Activated CD8-positive, alpha-beta memory T cell treated with anti-CD3 and anti-CD28 coated beads, Interleukin-2, amount 10 ng/mL, durations not matched to agents 7 days and 5 days (primary cell): ENCODE results near the gene DHRS12. TPM values are rescaled to one million over a fixed set of nuclear protein-coding genes. Genes with fewer than 3 reads are reported as not detected.

ENCODE experiments used
- ATAC-seq: fragments of 150-1000 bp; cut with Tn5 transposase; one replicate; pipeline ENCODE4 v1.10.0; 2021; ENCODE audit warnings: moderate library complexity
- CTCF ChIA-PET: fragments of 350-600 bp; sonication (Branson Sonifier 250); formaldehyde crosslinking; loops from one replicate; lab custom pipeline; 2021; ENCODE audit warnings: antibody characterized with exemption; lab: Charles Lee
- DNase-seq: peaks from one replicate; pipeline ENCODE4 v3.0.0-alpha.2; 2020
- H3K27ac Mint-ChIP-seq: one replicate; pipeline ENCODE4 v1.8.0; 2021; ENCODE audit warnings: mild to moderate bottlenecking, mixed read lengths
- H3K27me3 Mint-ChIP-seq: one replicate; pipeline ENCODE4 v1.8.0; 2021; ENCODE audit warnings: mixed read lengths
- H3K36me3 Mint-ChIP-seq: one replicate; pipeline ENCODE4 v1.8.0; 2021; ENCODE audit warnings: mild to moderate bottlenecking, mixed read lengths
- H3K4me1 Mint-ChIP-seq: one replicate; pipeline ENCODE4 v1.8.0; 2021; ENCODE audit warnings: mixed read lengths
- H3K4me3 Mint-ChIP-seq: one replicate; pipeline ENCODE4 v1.8.0; 2021; ENCODE audit warnings: mild to moderate bottlenecking, moderate library complexity, mixed read lengths
- H3K9me3 Mint-ChIP-seq: one replicate; pipeline ENCODE4 v1.8.0; 2022; ENCODE audit warnings: low read depth, mixed read lengths
- total RNA-seq, 2 experiments: library from RNA; stranded (reverse); gene quantifications; one replicate each; pipeline ENCODE4 v1.2.3, GENCODE V29; 2021

DHRS12 gene
- total RNA-seq, 2 experiments from 2014 or later: 6.0 to 6.6 TPM

GRCh38 chr13:51814825-51815650, 11.1 kb upstream of the DHRS12 start:
- peak overlapping the region; percentile 53 for H3K4me3 Mint-ChIP-seq
- CTCF ChIA-PET: interaction anchor here (0.6 to 7.0 kb wide), 39 partner anchors 8 to 689 kb away, joined by 3 to 58 read pairs (median 4); partner anchors contain the start of genes NEK5 and VPS36
- peak overlapping the region; percentile 77 for H3K27ac Mint-ChIP-seq
- ATAC-seq (peak; percentile 95), DNase-seq (peak; percentile 87)
- no peaks in the 10 kb centered on the region for H3K27me3 Mint-ChIP-seq
- no peaks in the 10 kb centered on the region for H3K9me3 Mint-ChIP-seq
- H3K4me1 Mint-ChIP-seq: peaks cover 30% of the 10 kb centered on the region
- no peaks in the 10 kb centered on the region for H3K36me3 Mint-ChIP-seq

DNA sequence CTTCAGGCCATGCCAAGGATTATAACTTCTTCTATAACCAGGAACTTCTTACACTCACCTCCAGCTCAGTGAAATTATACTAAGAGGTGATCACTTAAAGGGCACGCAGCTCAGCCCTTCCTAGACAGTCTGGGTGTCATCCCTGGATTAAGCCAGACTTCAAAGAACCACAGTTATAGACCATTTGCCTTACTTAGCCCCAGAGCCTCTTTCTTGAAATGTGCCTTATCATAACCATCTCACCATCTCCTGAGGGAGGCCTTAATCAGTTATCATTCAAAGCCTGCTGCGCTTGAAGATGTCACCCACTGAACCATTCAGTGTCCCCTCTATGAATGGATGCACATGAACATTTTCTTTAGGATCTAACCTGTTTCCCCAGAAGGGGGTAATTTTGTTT, 10.1 kb upstream of the DHRS12 start:
- Mint-ChIP-seq H3K4me3 (no peak overlapping the region), H3K9me3 (no peaks in the 10 kb centered on the region), H3K4me1 (peaks cover 23% of the 10 kb centered on the region), H3K36me3 (no peaks in the 10 kb centered on the region), H3K27me3 (no peaks in the 10 kb centered on the region), H3K27ac (no peak overlapping the region)
- ATAC-seq (no peak), DNase-seq (no peak)
- CTCF ChIA-PET: interaction anchor here (0.6 to 7.0 kb wide), 20 partner anchors 8 to 637 kb away, joined by 3 to 58 read pairs (median 6); partner anchors contain the start of genes NEK5, TMEM272 and VPS36

DNA sequence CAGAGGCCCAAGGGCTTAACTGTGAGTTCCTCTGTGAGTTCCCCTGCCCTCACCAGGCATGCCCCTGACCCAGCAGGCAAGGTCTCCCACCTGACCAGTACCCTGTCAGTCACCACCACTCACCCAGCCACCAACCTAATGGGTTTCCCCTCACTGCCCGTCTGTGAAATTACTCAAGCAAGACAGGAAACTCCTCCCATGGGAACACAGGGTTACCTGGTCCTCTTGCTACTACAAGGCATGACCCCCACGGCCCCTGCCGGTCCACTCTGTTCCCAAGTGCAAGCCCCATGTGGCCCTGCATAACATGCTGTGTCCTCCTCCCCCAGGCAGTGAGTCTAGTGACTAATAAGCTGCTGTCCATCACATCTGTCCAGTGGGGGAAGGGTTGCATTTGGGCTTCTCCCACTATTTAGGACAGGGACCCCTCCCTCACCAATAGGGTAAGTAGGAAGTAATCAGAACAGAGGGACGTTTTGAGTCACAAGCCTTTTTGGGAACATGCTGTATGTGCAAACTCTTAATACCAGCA, 8.0 kb upstream of the DHRS12 start:
- DNase-seq: no peak
- H3K9me3 Mint-ChIP-seq: no peaks in the 10 kb centered on the region
- no peaks in the 10 kb centered on the region for H3K36me3 Mint-ChIP-seq
- CTCF ChIA-PET: interaction anchor here (1.1 to 7.0 kb wide), 7 partner anchors 9 to 316 kb away, joined by 3 to 58 read pairs (median 7); partner anchors contain the start of gene NEK5
- no peaks in the 10 kb centered on the region for H3K27me3 Mint-ChIP-seq
- H3K27ac Mint-ChIP-seq: no peak overlapping the region
- H3K4me1 Mint-ChIP-seq: peaks cover 15% of the 10 kb centered on the region
- no peak overlapping the region for H3K4me3 Mint-ChIP-seq
- ATAC-seq: no peak

DNA sequence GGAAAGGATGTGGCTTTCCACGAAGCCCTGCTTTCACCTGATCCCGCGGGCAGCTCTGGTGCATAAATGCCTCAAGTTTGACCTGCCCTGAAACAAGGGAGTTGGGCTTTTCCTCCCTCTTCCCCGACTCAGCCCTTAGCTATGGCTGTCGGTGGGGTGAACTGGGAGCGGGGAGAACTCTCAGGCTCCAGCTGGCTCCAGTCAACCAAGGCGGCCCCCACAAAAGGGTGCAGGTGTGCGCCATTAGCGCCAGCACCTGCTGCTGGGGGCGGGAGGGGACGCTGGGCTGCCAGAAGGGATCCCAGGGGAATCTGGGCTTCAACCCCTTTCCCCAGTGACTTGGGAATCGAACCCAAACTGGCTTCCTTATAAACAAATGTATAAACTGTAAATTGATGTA, 7.1 kb upstream of the DHRS12 start:
- Mint-ChIP-seq H3K9me3 (no peaks in the 10 kb centered on the region), H3K4me3 (no peak overlapping the region), H3K27me3 (no peaks in the 10 kb centered on the region), H3K36me3 (peaks cover 2% of the 10 kb centered on the region), H3K27ac (no peak overlapping the region), H3K4me1 (peaks cover 15% of the 10 kb centered on the region)
- ATAC-seq (no peak), DNase-seq (no peak)
- CTCF ChIA-PET: interaction anchor here (0.9 to 7.0 kb wide), 3 partner anchors 12 to 525 kb away, joined by 3 to 58 read pairs (median 3); no protein-coding TSS in a partner anchor

GRCh38 chr13:51808811-51809210, 4.8 kb upstream of the DHRS12 start:
- ATAC-seq (no peak), DNase-seq (no peak)
- Mint-ChIP-seq H3K4me3 (no peak overlapping the region), H3K9me3 (no peaks in the 10 kb centered on the region), H3K27me3 (no peaks in the 10 kb centered on the region), H3K36me3 (peaks cover 3% of the 10 kb centered on the region), H3K4me1 (peaks cover 17% of the 10 kb centered on the region), H3K27ac (no peak overlapping the region)
- CTCF ChIA-PET: interaction anchor here (0.9 kb wide), 1 partner anchor 24 kb away, joined by 3 read pairs; no protein-coding TSS in a partner anchor

DNA sequence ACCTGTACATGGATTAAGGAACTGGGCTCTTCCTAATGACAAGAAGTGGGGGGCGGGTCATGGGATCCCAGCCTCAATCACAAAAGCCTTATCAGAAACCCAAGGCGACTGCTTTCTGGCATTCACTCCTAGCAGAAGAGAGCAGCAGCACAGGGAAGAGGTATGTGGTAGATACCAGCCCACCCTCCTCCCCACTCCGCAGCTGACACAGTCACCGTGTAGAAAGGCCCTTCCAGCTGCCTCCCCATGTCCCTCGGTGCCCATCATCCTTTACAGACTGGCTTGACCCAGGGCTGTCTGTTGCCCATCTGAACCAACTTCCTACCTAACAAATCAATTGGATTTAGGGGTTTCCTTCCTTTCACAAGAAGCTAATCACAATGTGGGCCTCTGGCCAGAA, 3.1 kb upstream of the DHRS12 start:
- peaks cover 30% of the 10 kb centered on the region for H3K4me1 Mint-ChIP-seq
- no peak overlapping the region for H3K4me3 Mint-ChIP-seq
- H3K27ac Mint-ChIP-seq: no peak overlapping the region
- no peak for DNase-seq
- ATAC-seq: no peak
- no peaks in the 10 kb centered on the region for H3K27me3 Mint-ChIP-seq
- CTCF ChIA-PET: interaction anchor here (1.2 to 3.4 kb wide), 3 partner anchors 8 to 18 kb away, joined by 4 to 25 read pairs (median 4); no protein-coding TSS in a partner anchor
- H3K9me3 Mint-ChIP-seq: no peaks in the 10 kb centered on the region
- H3K36me3 Mint-ChIP-seq: peaks cover 3% of the 10 kb centered on the region

DNA sequence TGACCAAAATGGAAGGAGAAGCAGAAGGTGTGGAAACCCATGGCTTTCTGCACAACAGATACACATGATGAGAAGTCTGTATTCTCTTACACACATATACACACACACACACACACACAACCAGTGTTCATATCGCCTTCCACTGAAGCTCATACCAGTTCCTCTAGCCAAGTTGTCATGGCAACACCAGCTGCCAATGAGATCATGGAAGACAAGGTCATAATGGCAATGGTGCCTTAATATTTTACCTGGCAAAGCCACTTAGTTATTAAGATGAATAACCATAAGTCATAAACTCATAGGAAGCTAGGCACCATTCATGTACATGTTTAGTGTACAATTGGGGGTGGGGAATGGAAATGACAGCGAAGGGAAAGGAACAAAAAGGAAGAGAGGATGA, 2.6 kb upstream of the DHRS12 start:
- Mint-ChIP-seq H3K4me3 (no peak overlapping the region), H3K9me3 (no peaks in the 10 kb centered on the region), H3K27ac (no peak overlapping the region), H3K27me3 (no peaks in the 10 kb centered on the region), H3K36me3 (peaks cover 3% of the 10 kb centered on the region), H3K4me1 (peaks cover 33% of the 10 kb centered on the region)
- CTCF ChIA-PET: interaction anchor here (1.2 to 3.4 kb wide), 4 partner anchors 9 to 321 kb away, joined by 4 to 25 read pairs (median 6); partner anchors contain the start of gene NEK5
- no peak for ATAC-seq
- no peak for DNase-seq

- ATAC-seq (no peak), DNase-seq (no peak)
- Mint-ChIP-seq H3K4me1 (peaks cover 36% of the 10 kb centered on the region), H3K4me3 (no peak overlapping the region), H3K27ac (no peak overlapping the region), H3K36me3 (peaks cover 3% of the 10 kb centered on the region), H3K9me3 (no peaks in the 10 kb centered on the region), H3K27me3 (no peaks in the 10 kb centered on the region)
- CTCF ChIA-PET: interaction anchor here (1.2 to 3.4 kb wide), 3 partner anchors 9 to 322 kb away, joined by 3 to 25 read pairs (median 8); partner anchors contain the start of gene NEK5
These were observed 2.0 kb upstream of the DHRS12 start for GRCh38 chr13:51805925-51806324.

GRCh38 chr13:51805313-51805712, 1.4 kb upstream of the DHRS12 start:
- no peak for DNase-seq
- Mint-ChIP-seq H3K27me3 (no peaks in the 10 kb centered on the region), H3K9me3 (no peaks in the 10 kb centered on the region), H3K4me3 (peak overlapping the region; percentile 87), H3K4me1 (peaks cover 36% of the 10 kb centered on the region), H3K27ac (no peak overlapping the region), H3K36me3 (peaks cover 3% of the 10 kb centered on the region)
- ATAC-seq: no peak
- CTCF ChIA-PET: interaction anchor here (1.2 to 3.4 kb wide), 3 partner anchors 10 to 323 kb away, joined by 3 to 25 read pairs (median 8); partner anchors contain the start of gene NEK5

DNA sequence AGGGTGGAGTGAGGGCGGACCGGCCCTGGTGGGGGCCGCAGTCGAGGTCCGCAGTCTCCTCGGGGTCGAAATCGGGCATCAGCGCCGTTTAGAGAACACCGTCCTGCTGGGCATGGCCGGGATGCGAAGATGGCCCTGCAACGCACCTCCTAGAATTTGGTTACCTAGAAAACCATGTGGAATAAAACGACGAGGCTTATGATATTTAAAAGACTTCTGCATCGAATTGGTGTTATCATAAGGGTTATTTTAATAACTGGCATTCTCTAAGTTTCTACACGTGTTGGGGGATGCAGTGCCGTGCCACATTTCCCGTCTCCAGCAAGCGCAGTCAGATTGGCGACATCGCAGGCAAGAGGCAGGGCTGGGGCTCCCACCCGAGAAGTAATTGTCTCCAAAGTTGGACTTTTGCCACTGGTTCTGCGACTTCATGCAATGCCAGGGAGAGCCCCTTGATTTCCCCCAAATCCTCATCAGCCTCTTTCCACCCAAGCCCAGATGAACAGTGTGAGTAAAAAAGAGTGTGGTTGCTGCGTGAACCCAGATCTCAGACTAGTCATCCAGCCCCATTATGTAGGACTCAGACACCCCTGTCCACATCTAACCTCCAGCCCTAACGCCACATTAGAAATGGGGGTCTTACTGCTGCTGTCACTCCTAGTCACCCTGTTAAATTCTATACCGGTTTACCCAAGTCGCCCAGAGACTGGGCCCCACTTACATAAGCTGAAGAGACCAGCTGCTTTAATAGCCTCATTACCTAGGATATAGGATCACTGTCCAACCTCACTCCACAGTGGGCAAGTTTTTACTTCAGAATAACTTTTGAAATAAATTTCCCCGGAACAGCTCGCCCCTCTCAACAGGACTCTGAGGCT, 571 bp upstream of the DHRS12 start:
- DNase-seq: peak; percentile 56
- peak overlapping the region; percentile 87 for H3K4me3 Mint-ChIP-seq
- no peaks in the 10 kb centered on the region for H3K27me3 Mint-ChIP-seq
- peaks cover 36% of the 10 kb centered on the region for H3K4me1 Mint-ChIP-seq
- ATAC-seq: no peak
- H3K9me3 Mint-ChIP-seq: no peaks in the 10 kb centered on the region
- peaks cover 3% of the 10 kb centered on the region for H3K36me3 Mint-ChIP-seq
- CTCF ChIA-PET: interaction anchor here (1.2 to 3.4 kb wide), 3 partner anchors 11 to 323 kb away, joined by 3 to 25 read pairs (median 8); partner anchors contain the start of gene NEK5
- peak overlapping the region; percentile 80 for H3K27ac Mint-ChIP-seq

DNA sequence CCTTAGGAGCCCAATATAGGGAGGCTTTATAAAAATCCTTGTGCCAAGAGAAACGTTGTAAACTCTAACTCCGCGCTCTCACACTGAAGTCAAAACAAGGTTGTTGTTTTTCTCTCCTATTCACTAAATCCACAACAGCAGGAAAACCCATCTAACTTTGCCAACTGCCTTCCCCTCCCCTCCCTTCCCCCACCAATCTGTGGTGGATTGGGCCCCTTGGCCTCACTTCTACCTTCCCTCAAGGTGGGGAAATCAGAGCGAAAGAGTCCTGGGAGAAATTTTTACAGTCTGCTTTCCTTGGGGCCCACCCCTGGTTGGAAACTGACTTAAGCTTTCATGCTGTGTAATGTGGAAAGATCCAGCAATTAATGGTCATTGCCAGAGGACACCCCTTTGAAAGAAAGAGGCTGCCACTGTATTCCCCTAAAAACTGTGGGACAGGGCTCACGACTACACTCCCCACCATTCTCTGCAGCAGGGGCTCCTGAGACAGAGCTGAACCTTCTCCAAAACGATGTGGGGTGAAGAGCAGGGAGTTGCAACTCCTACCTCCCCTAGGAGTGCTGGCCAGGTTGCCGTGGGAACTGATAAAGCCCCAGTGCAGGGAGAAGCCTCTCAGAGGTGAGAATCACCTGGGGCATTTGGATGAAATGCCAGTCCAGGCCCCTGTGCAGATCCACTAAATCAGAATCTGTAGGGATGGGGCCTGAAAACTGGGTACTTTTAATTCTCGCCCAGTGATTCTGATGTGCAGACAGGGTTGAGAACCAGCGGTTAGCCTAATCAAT, 1.1 kb downstream of the DHRS12 start:
- ATAC-seq (no peak), DNase-seq (no peak)
- peaks cover 3% of the 10 kb centered on the region for H3K36me3 Mint-ChIP-seq
- H3K27me3 Mint-ChIP-seq: no peaks in the 10 kb centered on the region
- peak overlapping the region; percentile 100 for H3K27ac Mint-ChIP-seq
- H3K4me3 Mint-ChIP-seq: peak overlapping the region; percentile 87
- CTCF ChIA-PET: interaction anchor here (0.8 to 6.8 kb wide), 8 partner anchors 10 to 516 kb away, joined by 3 to 58 read pairs (median 4); no protein-coding TSS in a partner anchor
- H3K4me1 Mint-ChIP-seq: peaks cover 37% of the 10 kb centered on the region
- H3K9me3 Mint-ChIP-seq: no peaks in the 10 kb centered on the region

DNA sequence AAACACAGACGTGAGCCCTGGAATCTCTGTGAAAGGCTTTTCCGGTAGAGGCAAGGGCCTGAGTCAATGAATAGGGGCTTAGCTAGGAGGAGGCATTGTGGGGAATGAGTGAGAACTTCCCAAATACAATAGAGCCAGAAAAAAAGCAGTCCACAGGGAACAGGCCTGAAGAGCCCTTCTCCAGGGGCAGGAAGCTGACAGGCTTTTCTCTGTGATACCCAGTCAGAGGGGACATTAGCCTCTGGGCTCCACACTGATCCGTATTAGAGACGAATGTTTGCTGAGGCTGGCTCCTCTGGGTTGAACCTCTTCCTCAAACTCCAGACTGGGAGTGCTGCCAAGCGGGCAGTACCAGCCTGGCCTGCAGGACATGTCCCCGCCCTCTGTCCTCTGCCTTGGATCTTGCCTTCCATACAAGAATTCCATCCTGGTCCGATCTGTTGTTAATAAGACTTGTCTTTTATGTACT, 2.3 kb downstream of the DHRS12 start:
- H3K36me3 Mint-ChIP-seq: peaks cover 3% of the 10 kb centered on the region
- ATAC-seq (no peak), DNase-seq (no peak)
- H3K27ac Mint-ChIP-seq: peak overlapping the region; percentile 100
- no peaks in the 10 kb centered on the region for H3K27me3 Mint-ChIP-seq
- no peaks in the 10 kb centered on the region for H3K9me3 Mint-ChIP-seq
- CTCF ChIA-PET: interaction anchor here (0.8 to 6.8 kb wide), 5 partner anchors 11 to 515 kb away, joined by 3 to 58 read pairs (median 3); no protein-coding TSS in a partner anchor
- H3K4me3 Mint-ChIP-seq: no peak overlapping the region
- H3K4me1 Mint-ChIP-seq: peaks cover 40% of the 10 kb centered on the region
